NCI-H187 (cell line): Measurements from ENCODE around the gene SH3BP5L.
"Not testable (repeated sequence)": the region's sequence is repeated elsewhere in the genome, so short reads cannot be mapped to it uniquely, and the experiment has no call there.

Experiments used
- DNase-seq, 2 experiments: peaks; one replicate each; lab custom pipeline; 2025; lab: John Stamatoyannopoulos, UW

Gene SH3BP5L

GRCh38 chr1:248810000-248810726 is 15.6 kb downstream of the SH3BP5L start:
- no peak for DNase-seq

GRCh38 chr1:248808876-248809275 is 16.8 kb downstream of the SH3BP5L start:
- no peak for DNase-seq

- no peak for DNase-seq
Measured at GRCh38 chr1:248807067-248807737, 18.5 kb downstream of the SH3BP5L start.

- DNase-seq = no peak
Measured at GRCh38 chr1:248805876-248806275, 19.8 kb downstream of the SH3BP5L start.

- no peak for DNase-seq
Measured at GRCh38 chr1:248804771-248805681, 20.7 kb downstream of the SH3BP5L start.

- DNase-seq = not testable (repeated sequence)
Measured at GRCh38 chr1:248803501-248803900, 22.2 kb downstream of the SH3BP5L start.

GRCh38 chr1:248802454-248802853 is 23.3 kb downstream of the SH3BP5L start:
- no peak for DNase-seq

GRCh38 chr1:248800459-248800858 is 25.3 kb downstream of the SH3BP5L start:
- DNase-seq = no peak

- DNase-seq = no peak
Measured at GRCh38 chr1:248798791-248799190, 26.9 kb downstream of the SH3BP5L start.

- DNase-seq = not testable (repeated sequence)
Measured at GRCh38 chr1:248794663-248795062, 31.1 kb downstream of the SH3BP5L start.

GRCh38 chr1:248793592-248793991 is 32.1 kb downstream of the SH3BP5L start:
- DNase-seq = no peak

GRCh38 chr1:248792342-248792741 is 33.4 kb downstream of the SH3BP5L start:
- DNase-seq = no peak

GRCh38 chr1:248791010-248791409 is 34.7 kb downstream of the SH3BP5L start:
- DNase-seq = no peak

- DNase-seq = no peak
Measured at GRCh38 chr1:248790456-248790855, 35.3 kb downstream of the SH3BP5L start.

- not testable (repeated sequence) for DNase-seq
Measured at GRCh38 chr1:248789337-248789736, 36.4 kb downstream of the SH3BP5L start.

GRCh38 chr1:248788327-248788726 is 37.4 kb downstream of the SH3BP5L start:
- DNase-seq = no peak

- DNase-seq = no peak
Measured at GRCh38 chr1:248787430-248787829, 38.3 kb downstream of the SH3BP5L start.

GRCh38 chr1:248786156-248786555 is 39.6 kb downstream of the SH3BP5L start:
- no peak for DNase-seq

GRCh38 chr1:248783367-248783766 is 42.3 kb downstream of the SH3BP5L start:
- DNase-seq = no peak

- DNase-seq = no peak
Measured at GRCh38 chr1:248782416-248783141, 43.1 kb downstream of the SH3BP5L start.

GRCh38 chr1:248779350-248779749 is 46.4 kb downstream of the SH3BP5L start:
- no peak for DNase-seq

GRCh38 chr1:248778906-248779305 is 46.8 kb downstream of the SH3BP5L start:
- no peak for DNase-seq
